NCI-H526 treated with DMSO at 0.1 percent for 48 hours (cell line): ENCODE results near the gene MCC.
A peak's percentile ranks its signal among the peaks of the same experiment; 100 is the strongest.

Source experiments
- DNase-seq: peaks from one replicate; lab custom pipeline; 2025; lab: John Stamatoyannopoulos, UW

MCC gene

GRCh38 chr5:113364466-113364865, 123.8 kb downstream of the MCC start:
- no peak for DNase-seq

- no peak for DNase-seq
These were observed 126.6 kb downstream of the MCC start for GRCh38 chr5:113361701-113362100.

DNA sequence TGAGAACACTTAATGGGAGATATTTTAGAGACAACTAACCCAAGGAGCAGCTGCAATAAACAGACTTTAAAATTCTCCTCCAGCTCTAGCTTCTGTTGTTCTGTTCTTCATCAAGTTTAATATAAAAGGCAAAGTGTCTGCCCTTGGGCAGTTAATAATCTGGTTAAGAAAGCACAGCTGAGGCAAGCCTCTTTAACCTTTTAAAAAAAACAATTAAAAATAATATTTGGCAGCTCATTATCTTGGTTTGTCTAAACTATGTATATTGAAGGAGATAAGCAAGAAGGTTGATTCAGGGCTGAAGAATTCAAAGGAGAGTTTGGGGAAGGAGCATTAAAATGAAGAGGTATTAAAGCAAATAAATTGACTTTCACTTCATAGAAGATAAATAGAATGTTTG, 128.8 kb downstream of the MCC start:
- no peak for DNase-seq

DNA sequence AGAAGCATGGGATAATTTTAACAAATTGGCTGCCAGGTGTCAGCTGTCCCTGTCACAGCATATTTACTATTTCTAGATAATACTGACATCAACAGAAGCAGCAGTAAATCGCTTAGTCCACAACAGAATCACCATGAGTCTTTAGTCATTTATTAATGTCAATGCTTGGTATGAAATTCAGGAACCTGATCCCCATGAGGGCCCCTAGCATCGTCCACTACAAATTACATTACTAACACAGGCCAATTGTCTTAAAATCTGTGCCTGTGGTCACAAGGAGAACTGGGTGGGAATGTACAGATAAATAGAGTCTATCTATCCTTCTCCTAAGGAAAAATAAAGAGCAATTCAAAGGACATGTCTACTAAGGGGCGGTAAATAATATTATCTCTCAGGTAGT, 129.6 kb downstream of the MCC start:
- no peak for DNase-seq

GRCh38 chr5:113357696-113358476, 130.4 kb downstream of the MCC start:
- no peak for DNase-seq

DNA sequence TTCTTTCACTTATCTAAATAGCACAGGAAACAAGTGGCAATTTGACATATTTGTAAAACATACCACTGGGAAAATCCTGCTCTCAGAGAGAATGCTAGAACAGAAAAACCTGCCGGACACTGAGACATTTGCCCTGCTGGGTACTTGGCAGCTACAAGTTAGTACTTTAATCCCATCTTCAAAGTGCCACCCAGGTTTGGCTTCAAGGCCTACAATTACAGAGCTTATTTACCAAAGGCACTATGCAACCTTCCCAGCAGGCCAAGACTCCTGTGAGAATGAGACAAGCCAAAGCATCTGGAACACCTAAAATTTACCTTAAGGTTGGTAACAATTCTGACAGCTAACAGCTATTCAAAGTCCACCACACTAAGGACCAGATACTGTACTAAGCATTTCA, 131.8 kb downstream of the MCC start:
- no peak for DNase-seq

DNA sequence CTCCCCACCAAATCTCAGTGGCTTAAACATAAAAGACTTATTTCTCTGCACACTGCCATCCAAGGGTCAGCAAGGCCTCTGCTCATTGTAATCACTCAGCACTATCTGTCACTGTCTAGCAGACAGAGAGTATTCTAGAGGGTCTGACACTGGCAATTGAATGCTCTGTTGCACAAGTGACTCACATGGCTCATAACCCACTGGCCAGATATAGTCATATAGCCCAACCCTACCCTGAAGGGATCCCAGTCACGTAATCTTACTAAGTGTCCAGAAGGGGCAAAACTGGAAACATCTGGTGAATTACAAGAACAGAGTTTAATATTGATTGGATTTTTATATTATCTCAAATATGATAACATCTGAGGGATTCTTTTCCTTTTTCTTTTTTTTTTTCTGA, 134.2 kb downstream of the MCC start:
- DNase-seq = no peak

GRCh38 chr5:113347572-113347971, 140.7 kb downstream of the MCC start:
- DNase-seq = no peak

DNA sequence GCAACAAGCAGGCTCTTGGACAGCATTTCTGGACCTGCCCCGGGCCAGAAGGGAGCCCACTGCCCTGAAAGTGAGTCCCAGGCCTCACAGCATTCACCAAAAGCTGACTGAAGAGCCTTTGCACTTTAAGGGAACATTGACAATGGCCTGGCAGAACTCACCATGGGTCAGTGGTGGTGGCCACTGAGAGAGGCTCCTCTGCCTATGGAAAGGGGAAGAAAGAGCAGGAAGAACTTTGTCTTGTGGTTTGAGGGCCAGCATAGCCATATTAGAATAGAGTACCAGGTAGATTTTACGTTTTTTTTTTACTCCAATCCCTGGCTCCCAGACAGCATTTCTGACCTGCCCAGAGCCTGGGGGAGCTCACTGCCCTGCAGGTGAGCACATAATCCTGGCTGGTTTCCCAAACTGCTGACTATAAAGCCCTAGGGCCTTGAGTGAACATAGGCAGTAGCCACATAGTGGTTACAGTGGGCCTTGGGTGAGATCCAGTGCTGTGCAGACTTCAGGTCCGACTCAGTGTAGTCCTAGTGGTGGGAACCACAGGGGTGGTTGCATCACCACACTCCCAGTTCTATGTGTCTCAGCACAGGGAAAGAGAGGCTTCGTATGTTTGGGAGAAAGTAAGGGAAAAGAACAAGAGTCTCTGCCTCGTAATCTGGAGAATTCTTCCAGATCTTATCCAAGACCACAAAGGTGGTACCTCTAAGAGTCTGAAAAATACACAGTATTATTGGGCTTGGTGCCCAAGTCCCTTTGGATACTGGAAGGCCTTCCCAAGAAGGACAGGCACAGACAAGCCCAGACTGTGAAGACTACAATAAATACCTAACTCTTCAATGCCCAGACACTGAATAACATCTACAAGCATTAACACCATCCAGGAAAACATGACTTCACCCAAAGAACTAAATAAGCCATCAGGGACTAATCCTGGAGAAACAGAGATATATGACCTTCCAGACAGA, 143.0 kb downstream of the MCC start:
- no peak for DNase-seq

GRCh38 chr5:113343343-113343742, 144.9 kb downstream of the MCC start:
- DNase-seq = no peak

DNA sequence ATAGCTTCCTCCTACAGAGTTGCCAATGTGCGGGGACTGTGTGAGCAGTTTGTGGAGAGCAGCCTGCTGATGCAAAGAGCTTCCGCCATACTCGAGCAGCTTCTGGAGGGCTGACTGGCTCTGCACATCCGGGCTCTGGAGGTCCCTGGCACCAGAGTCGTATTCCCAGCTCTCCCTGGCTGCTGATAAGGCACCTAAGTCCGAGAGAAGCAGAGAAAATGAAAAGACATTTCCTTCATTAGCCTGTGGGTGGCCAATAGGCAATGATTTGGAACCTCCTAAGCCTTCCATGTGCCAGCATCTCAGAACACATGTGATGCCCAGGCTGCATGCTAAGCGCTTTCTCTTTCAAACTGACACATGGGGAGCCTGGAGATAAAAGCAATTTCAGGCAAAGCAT, 147.7 kb downstream of the MCC start:
- no peak for DNase-seq

DNA sequence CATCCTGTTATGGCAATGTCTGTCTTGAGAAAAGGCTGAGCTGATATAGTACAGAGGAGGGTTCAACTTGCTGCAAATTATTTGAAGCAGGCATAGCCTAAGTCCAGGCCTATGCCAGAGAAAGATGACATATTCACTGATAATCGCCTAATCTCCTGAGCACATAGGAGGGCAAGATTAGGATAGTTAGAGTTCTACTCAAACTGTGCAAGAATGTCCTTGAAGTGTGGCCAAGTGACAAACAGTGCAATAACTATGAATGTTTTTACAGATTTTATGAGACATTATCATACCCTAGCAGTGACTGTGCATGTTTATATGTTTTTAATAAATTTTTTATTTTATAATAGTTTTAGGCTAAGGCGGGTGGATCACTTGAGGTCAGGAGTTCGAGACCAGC, 149.6 kb downstream of the MCC start:
- no peak for DNase-seq

GRCh38 chr5:113337515-113338415, 150.5 kb downstream of the MCC start:
- DNase-seq = no peak

- DNase-seq = peak; percentile 7
These were observed 151.3 kb downstream of the MCC start for GRCh38 chr5:113336975-113337374.

DNA sequence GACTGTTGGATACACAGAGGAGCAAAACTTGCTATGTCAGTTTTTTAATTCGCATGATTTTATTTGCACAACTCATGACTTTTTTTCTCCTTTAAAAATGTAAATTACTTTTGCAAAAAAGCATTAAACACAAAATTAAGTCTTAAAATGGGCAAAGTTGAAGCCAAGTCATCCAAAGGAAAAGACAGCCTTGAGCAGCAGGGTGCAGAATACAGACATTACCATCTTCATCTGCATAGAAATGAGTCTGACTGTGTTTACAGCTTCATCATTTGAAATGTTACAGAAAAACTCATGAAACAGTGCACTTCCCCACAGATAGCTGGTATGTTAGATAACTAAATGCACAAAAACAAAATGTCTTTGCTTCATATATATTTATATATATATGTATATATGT, 154.8 kb downstream of the MCC start:
- DNase-seq = no peak

- DNase-seq = no peak
These were observed 157.1 kb downstream of the MCC start for GRCh38 chr5:113331209-113331551.

- peak; percentile 8 for DNase-seq
These were observed 157.6 kb downstream of the MCC start for GRCh38 chr5:113330533-113331208.

- DNase-seq = no peak
These were observed 158.3 kb downstream of the MCC start for GRCh38 chr5:113329981-113330380.

GRCh38 chr5:113325054-113325453, 163.2 kb downstream of the MCC start:
- no peak for DNase-seq

DNA sequence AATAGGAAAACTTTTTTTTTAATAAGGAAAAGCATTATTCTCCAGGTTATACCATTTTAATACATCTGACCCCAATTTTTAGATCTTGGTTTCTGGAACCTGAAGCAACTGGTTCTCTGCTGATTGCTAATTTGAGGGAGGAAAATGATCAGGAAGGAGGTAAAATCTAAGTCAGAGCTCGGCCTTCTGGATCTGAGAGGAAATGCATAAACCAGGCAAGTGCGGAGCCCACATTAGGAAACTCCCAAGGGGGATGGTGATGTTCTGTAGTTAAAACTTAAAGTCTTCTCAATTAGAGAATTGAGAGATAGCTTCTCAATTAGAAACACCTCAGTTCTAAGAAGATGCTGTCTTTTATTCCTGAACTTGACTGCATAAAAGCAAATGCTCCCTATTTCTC, 167.0 kb downstream of the MCC start:
- DNase-seq = no peak

- no peak for DNase-seq
These were observed 167.9 kb downstream of the MCC start for GRCh38 chr5:113320273-113320780.
